ENCODE measurements around the gene UNC93B1. TPM values are rescaled to one million over a fixed set of nuclear protein-coding genes. Genes with fewer than 3 reads are reported as not detected.

UNC93B1 gene
- total and polyA plus RNA-seq, 2 of the 13 experiments (the other 11 are each of a cell fraction or from before 2014, with no cell fraction given): 8.8 to 18.9 TPM

DNA sequence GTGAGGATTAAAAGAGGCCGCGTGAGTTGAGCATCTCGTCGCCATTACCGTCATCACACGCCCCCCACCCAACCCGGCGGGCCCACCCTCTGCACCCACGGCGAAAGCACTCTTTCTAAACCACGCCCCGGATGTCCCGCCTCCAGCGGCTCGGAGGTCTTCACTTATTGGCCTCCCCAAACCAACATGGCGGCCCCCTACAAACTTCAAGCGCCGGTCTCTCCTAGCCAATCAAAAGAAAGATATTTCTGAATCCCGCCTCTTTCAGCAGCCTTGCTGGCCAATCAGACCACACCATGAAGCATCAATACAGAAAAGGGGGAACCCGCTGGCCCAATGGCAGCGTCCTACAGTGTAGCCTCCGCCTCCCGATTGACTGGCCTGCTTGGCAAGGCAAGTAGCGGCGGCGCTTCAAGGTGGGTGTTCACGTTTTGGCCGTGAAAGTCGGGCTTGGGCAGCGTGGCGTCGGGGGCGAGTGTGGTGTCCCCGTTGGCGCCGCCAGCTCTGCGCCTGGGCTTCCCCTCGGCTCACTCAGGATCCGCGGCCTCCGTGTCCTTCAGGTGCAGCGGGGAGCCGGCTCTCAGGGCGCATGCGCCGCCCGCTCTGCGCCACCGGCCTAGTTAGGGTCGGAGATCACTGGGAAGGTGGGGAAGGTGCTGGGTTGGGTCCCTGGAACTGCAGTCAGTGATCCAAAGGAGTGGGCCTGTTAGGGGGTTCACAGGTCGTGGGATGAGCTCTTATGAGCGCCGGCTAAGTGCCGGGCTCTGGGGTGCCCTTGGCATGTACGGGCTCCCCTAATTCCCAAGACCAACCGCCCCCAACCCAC, 26.6 kb upstream of the UNC93B1 start, which contains the start of gene NDUFS8 (continued):
- TF ChIP-seq ZNF790 (CRISPR knock-in tag; IDR thresholded peaks at IDR 0.05; ENCODE audit: borderline replicate concordance) (no peak), FOXC1 (CRISPR knock-in tag; IDR thresholded peaks at IDR 0.05; ENCODE audit: borderline replicate concordance) (peak; percentile 91), ZMAT3 (CRISPR knock-in tag; conservative IDR thresholded peaks at IDR 0.05) (peak; percentile 57; the same call in 1 of the 2 replicates), ZNF331 (CRISPR knock-in tag; IDR thresholded peaks at IDR 0.05) (no peak), LCORL (IDR thresholded peaks at IDR 0.05) (no peak), LCORL (CRISPR knock-in tag; IDR thresholded peaks at IDR 0.05) (peak; percentile 61), ZSCAN30 (CRISPR knock-in tag; IDR thresholded peaks at IDR 0.05) (0 out of 2 replicates have a peak, but pooled peaks have one; percentile 49), TBX2 (CRISPR knock-in tag; IDR thresholded peaks at IDR 0.05; ENCODE audit: borderline replicate concordance) (peak; percentile 60; the same call in 1 of the 2 replicates), NFATC3 (CRISPR knock-in tag; IDR thresholded peaks at IDR 0.05) (0 out of 2 replicates have a peak, but pooled peaks have one; percentile 78), ZNF550 (CRISPR knock-in tag; IDR thresholded peaks at IDR 0.05; ENCODE audit: borderline replicate concordance) (no peak), SCMH1 (CRISPR knock-in tag; IDR thresholded peaks at IDR 0.05; ENCODE audit: borderline replicate concordance) (no peak), U2AF1 (optimal IDR thresholded peaks at IDR 0.05; ENCODE audit: low read depth, low read length) (peak; percentile 62), SPEN (CRISPR knock-in tag; IDR thresholded peaks at IDR 0.05; ENCODE audit: low read depth) (peak; percentile 90; the same call in 1 of the 2 replicates), YEATS4 (CRISPR knock-in tag; IDR thresholded peaks at IDR 0.05; ENCODE audit: borderline replicate concordance) (peak; percentile 62; the same call in 1 of the 2 replicates)
- TF ChIP-seq, protein P1, sequence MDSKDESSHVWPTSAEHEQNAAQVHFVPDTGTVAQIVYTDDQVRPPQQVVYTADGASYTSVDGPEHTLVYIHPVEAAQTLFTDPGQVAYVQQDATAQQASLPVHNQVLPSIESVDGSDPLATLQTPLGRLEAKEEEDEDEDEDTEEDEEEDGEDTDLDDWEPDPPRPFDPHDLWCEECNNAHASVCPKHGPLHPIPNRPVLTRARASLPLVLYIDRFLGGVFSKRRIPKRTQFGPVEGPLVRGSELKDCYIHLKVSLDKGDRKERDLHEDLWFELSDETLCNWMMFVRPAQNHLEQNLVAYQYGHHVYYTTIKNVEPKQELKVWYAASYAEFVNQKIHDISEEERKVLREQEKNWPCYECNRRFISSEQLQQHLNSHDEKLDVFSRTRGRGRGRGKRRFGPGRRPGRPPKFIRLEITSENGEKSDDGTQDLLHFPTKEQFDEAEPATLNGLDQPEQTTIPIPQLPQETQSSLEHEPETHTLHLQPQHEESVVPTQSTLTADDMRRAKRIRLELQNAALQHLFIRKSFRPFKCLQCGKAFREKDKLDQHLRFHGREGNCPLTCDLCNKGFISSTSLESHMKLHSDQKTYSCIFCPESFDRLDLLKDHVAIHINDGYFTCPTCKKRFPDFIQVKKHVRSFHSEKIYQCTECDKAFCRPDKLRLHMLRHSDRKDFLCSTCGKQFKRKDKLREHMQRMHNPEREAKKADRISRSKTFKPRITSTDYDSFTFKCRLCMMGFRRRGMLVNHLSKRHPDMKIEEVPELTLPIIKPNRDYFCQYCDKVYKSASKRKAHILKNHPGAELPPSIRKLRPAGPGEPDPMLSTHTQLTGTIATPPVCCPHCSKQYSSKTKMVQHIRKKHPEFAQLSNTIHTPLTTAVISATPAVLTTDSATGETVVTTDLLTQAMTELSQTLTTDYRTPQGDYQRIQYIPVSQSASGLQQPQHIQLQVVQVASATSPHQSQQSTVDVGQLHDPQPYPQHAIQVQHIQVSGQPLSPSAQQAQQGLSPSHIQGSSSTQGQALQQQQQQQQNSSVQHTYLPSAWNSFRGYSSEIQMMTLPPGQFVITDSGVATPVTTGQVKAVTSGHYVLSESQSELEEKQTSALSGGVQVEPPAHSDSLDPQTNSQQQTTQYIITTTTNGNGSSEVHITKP (CRISPR knock-in tag; IDR thresholded peaks at IDR 0.05; ENCODE audit: low read depth): 0 out of 2 replicates have a peak, but pooled peaks have one; percentile 18
- TF ChIP-seq, protein P2, sequence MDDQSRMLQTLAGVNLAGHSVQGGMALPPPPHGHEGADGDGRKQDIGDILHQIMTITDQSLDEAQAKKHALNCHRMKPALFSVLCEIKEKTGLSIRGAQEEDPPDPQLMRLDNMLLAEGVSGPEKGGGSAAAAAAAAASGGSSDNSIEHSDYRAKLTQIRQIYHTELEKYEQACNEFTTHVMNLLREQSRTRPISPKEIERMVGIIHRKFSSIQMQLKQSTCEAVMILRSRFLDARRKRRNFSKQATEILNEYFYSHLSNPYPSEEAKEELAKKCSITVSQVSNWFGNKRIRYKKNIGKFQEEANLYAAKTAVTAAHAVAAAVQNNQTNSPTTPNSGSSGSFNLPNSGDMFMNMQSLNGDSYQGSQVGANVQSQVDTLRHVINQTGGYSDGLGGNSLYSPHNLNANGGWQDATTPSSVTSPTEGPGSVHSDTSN (CRISPR knock-in tag; IDR thresholded peaks at IDR 0.05; ENCODE audit: borderline replicate concordance): no peak
- TF ChIP-seq, protein P3, sequence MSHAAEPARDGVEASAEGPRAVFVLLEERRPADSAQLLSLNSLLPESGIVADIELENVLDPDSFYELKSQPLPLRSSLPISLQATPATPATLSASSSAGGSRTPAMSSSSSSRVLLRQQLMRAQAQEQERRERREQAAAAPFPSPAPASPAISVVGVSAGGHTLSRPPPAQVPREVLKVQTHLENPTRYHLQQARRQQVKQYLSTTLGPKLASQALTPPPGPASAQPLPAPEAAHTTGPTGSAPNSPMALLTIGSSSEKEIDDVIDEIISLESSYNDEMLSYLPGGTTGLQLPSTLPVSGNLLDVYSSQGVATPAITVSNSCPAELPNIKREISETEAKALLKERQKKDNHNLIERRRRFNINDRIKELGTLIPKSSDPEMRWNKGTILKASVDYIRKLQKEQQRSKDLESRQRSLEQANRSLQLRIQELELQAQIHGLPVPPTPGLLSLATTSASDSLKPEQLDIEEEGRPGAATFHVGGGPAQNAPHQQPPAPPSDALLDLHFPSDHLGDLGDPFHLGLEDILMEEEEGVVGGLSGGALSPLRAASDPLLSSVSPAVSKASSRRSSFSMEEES (CRISPR knock-in tag; IDR thresholded peaks at IDR 0.05): peak; percentile 27; the same call in 1 of the 2 replicates
- TF ChIP-seq, protein P4, sequence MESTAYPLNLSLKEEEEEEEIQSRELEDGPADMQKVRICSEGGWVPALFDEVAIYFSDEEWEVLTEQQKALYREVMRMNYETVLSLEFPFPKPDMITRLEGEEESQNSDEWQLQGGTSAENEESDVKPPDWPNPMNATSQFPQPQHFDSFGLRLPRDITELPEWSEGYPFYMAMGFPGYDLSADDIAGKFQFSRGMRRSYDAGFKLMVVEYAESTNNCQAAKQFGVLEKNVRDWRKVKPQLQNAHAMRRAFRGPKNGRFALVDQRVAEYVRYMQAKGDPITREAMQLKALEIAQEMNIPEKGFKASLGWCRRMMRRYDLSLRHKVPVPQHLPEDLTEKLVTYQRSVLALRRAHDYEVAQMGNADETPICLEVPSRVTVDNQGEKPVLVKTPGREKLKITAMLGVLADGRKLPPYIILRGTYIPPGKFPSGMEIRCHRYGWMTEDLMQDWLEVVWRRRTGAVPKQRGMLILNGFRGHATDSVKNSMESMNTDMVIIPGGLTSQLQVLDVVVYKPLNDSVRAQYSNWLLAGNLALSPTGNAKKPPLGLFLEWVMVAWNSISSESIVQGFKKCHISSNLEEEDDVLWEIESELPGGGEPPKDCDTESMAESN (CRISPR knock-in tag; conservative IDR thresholded peaks at IDR 0.05): peak; percentile 65
